PC-3 (cell line): ENCODE results near the gene EPB41. TPM values are rescaled to one million over a fixed set of nuclear protein-coding genes. Genes with fewer than 3 reads are reported as not detected.
"Not testable (repeated sequence)": the region's sequence is repeated elsewhere in the genome, so short reads cannot be mapped to it uniquely, and the experiment has no call there.

Experiments
- ATAC-seq: fragments of 200-7000 bp; cut with Tn5 transposase; 2 replicates; pipeline ENCODE4 v1.9.1; 2020; ENCODE audit warnings: mild to moderate bottlenecking, moderate library complexity
- BruUV-seq: library from RNA; stranded (reverse); fragments of 400-500 nt; replicated peaks from 2 replicates; lab custom pipeline; 2021; lab: Mats Ljungman, UMichigan
- CTCF ChIA-PET: fragments of 300-600 bp; sonication (Branson Sonifier 250); formaldehyde crosslinking; loops from one replicate; lab custom pipeline; 2022; ENCODE audit warnings: antibody characterized with exemption; lab: Charles Lee
- POLR2A ChIA-PET: fragments of 300-600 bp; sonication (Branson Sonifier 250); formaldehyde crosslinking; loops from one replicate; lab custom pipeline; 2022; ENCODE audit warnings: antibody characterized with exemption; ENCODE audit not compliant: unreplicated experiment; lab: Charles Lee
- DNase-seq: peaks from one replicate; pipeline ENCODE4 v3.0.0-alpha.2; 2015
- H2AFZ ChIP-seq: fragments of 300-600 bp; sonication (generic); 2 replicates; pipeline ENCODE4 v1.6.0; 2016; ENCODE audit warnings: antibody characterized with exemption, low read length
- H3F3A ChIP-seq: fragments of 300-600 bp; sonication (generic); one replicate; pipeline ENCODE4 v1.6.0; 2017; ENCODE audit warnings: antibody characterized with exemption, low read length, control low read depth, mild to moderate bottlenecking; ENCODE audit not compliant: unreplicated experiment
- H3K27ac ChIP-seq: fragments of 300-600 bp; sonication (generic); 2 replicates; pipeline ENCODE4 v1.5.1; 2016; ENCODE audit warnings: mild to moderate bottlenecking, low read length
- H3K27me3 ChIP-seq: fragments of 300-600 bp; sonication (generic); 2 replicates; pipeline ENCODE4 v1.6.1; 2016; ENCODE audit warnings: low read length, mixed read lengths
- H3K36me3 ChIP-seq: fragments of 300-600 bp; sonication (generic); 2 replicates; pipeline ENCODE4 v1.6.1; 2016; ENCODE audit warnings: low read depth, mixed run types, low read length, mixed read lengths
- H3K4me1 ChIP-seq: fragments of 300-600 bp; sonication (generic); 2 replicates; pipeline ENCODE4 v1.5.1; 2016; ENCODE audit warnings: low read length; ENCODE audit not compliant: insufficient read depth
- H3K4me2 ChIP-seq: fragments of 300-600 bp; sonication (generic); 2 replicates; pipeline ENCODE4 v1.6.0; 2016; ENCODE audit warnings: low read length
- H3K4me3 ChIP-seq: fragments of 300-600 bp; sonication (generic); 2 replicates; pipeline ENCODE4 v1.5.1; 2016; ENCODE audit warnings: mild to moderate bottlenecking, low read length, mixed read lengths
- H3K79me2 ChIP-seq: fragments of 300-600 bp; sonication (generic); 2 replicates; pipeline ENCODE4 v1.6.1; 2017; ENCODE audit warnings: low read length, mixed read lengths
- H3K9ac ChIP-seq: fragments of 300-600 bp; sonication (generic); 2 replicates; pipeline ENCODE4 v1.6.0; 2016; ENCODE audit warnings: mild to moderate bottlenecking, low read length
- H3K9me2 ChIP-seq: fragments of 300-600 bp; sonication (generic); replicated peaks from 2 replicates; pipeline ENCODE4 v1.6.1; 2016; ENCODE audit warnings: mixed run types, low read length, mixed read lengths
- H3K9me3 ChIP-seq: fragments of 300-600 bp; sonication (generic); 2 replicates; pipeline ENCODE4 v1.6.1; 2016; ENCODE audit warnings: low read length, mixed read lengths
- H4K20me1 ChIP-seq: fragments of 300-600 bp; sonication (generic); 2 replicates; pipeline ENCODE4 v1.6.1; 2016; ENCODE audit warnings: low read length, mixed read lengths
- CTCF ChIP-seq: fragments of 300-600 bp; sonication (generic); conservative IDR thresholded peaks from 2 replicates; pipeline ENCODE4 v1.5.1; 2017; ENCODE audit warnings: antibody characterized with exemption, low read depth, mild to moderate bottlenecking, low read length
- EZH2 ChIP-seq: fragments of 300-600 bp; sonication (generic); IDR thresholded peaks from one replicate; pipeline ENCODE4 v1.6.1; 2017; ENCODE audit warnings: antibody characterized with exemption, mild to moderate bottlenecking, low read length; ENCODE audit not compliant: unreplicated experiment
- EZH2phosphoT487 ChIP-seq: fragments of 300-600 bp; sonication (generic); IDR thresholded peaks from 2 replicates; pipeline ENCODE4 v1.6.1; 2018; ENCODE audit warnings: mild to moderate bottlenecking, antibody characterized with exemption, low read length, borderline replicate concordance
- intact Hi-C: fragments of 100-400 bp; cut with micrococcal nuclease; formaldehyde crosslinking; loops from 2 replicates; pipeline ENCODE4 v1.9.0; 2023
- total RNA-seq: library from RNA; depleted of rRNA; stranded (reverse); fragments of >200 nt; gene quantifications from 2 replicates; pipeline ENCODE4 v1.2.3, GENCODE V29; 2014

The EPB41 gene
- total RNA-seq, 1 experiment from 2014 or later: 44.9 TPM

GRCh38 chr1:28871631-28872401, 42.6 kb upstream of the EPB41 start:
- H3K4me3 ChIP-seq: no peak overlapping the region
- no peaks in the 10 kb centered on the region for H3K79me2 ChIP-seq
- no peak overlapping the region for H3K27ac ChIP-seq
- no peak for ATAC-seq
- H3K9me3 ChIP-seq: no peaks in the 10 kb centered on the region
- H3F3A ChIP-seq: no peaks in the 10 kb centered on the region
- ChIA-PET POLR2A (no interaction called here), CTCF (no interaction called here)
- intact Hi-C loops: no loop called here
- H3K4me1 ChIP-seq: no peaks in the 10 kb centered on the region
- no peaks in the 10 kb centered on the region for H3K36me3 ChIP-seq
- no peaks in the 10 kb centered on the region for H3K27me3 ChIP-seq
- no peak for DNase-seq
- BruUV-seq: no TSS peak
- no peak overlapping the region for H2AFZ ChIP-seq
- no peaks in the 10 kb centered on the region for H3K9me2 ChIP-seq
- H3K4me2 ChIP-seq: no peak overlapping the region
- no peak for TF ChIP-seq EZH2phosphoT487
- no peak for TF ChIP-seq CTCF
- no peak for TF ChIP-seq EZH2
- H3K9ac ChIP-seq: no peak overlapping the region
- H4K20me1 ChIP-seq: no peaks in the 10 kb centered on the region

- H3K9me2 ChIP-seq, H3K36me3 ChIP-seq, H3K4me3 ChIP-seq, H3K9me3 ChIP-seq, H3K4me1 ChIP-seq, H3K27ac ChIP-seq, ATAC-seq, H3F3A ChIP-seq, H3K27me3 ChIP-seq, H3K9ac ChIP-seq, H2AFZ ChIP-seq, BruUV-seq, H3K79me2 ChIP-seq, DNase-seq, H3K4me2 ChIP-seq, H4K20me1 ChIP-seq, intact Hi-C loops: not testable (repeated sequence)
- ChIA-PET POLR2A (interaction anchor here (0.6 kb wide), 1 partner anchor 1795 kb away, joined by 6 read pairs; no protein-coding TSS in a partner anchor), CTCF (interaction anchor here (0.6 to 1.2 kb wide), 2 partner anchors 23 to 90 kb away, joined by 3 to 6 read pairs; no protein-coding TSS in a partner anchor)
These were observed 39.2 kb upstream of the EPB41 start for GRCh38 chr1:28875134-28875533.

GRCh38 chr1:28877132-28877781, 37.1 kb upstream of the EPB41 start:
- intact Hi-C loops: loop anchor here (1.0 to 2.0 kb wide), 3 partner anchors 92 to 228 kb away; partner anchors contain the start of genes RNU11 and YTHDF2
- H3K36me3 ChIP-seq: no peaks in the 10 kb centered on the region
- no peaks in the 10 kb centered on the region for H3K9me2 ChIP-seq
- no peaks in the 10 kb centered on the region for H3F3A ChIP-seq
- H3K4me2 ChIP-seq: no peak overlapping the region
- TF ChIP-seq CTCF (peak; percentile 95), EZH2phosphoT487 (no peak)
- no peak overlapping the region for H3K4me3 ChIP-seq
- peak; percentile 87 for DNase-seq
- H4K20me1 ChIP-seq: no peaks in the 10 kb centered on the region
- ATAC-seq: peak; percentile 77
- no peaks in the 10 kb centered on the region for H3K79me2 ChIP-seq
- H3K9ac ChIP-seq: no peak overlapping the region
- peaks cover 4% of the 10 kb centered on the region for H3K4me1 ChIP-seq
- H3K27me3 ChIP-seq: no peaks in the 10 kb centered on the region
- 0 out of 2 replicates have a peak overlapping the region, but pooled peaks have one; percentile 7 for H2AFZ ChIP-seq
- ChIA-PET POLR2A (interaction anchor here (0.5 to 1.0 kb wide), 3 partner anchors 123 to 234 kb away, joined by 5 to 12 read pairs (median 10); partner anchors contain the start of genes RNU11 and TAF12), CTCF (interaction anchor here (0.5 to 1.8 kb wide), 16 partner anchors 9 to 628 kb away, joined by 3 to 22 read pairs (median 4); partner anchors contain the start of genes EPB41 and YTHDF2)
- no peaks in the 10 kb centered on the region for H3K9me3 ChIP-seq
- no peak overlapping the region for H3K27ac ChIP-seq
- BruUV-seq: no TSS peak
